HK-2 (cell line): ENCODE data around the gene SPRY4.
"Not testable (repeated sequence)": the region's sequence is repeated elsewhere in the genome, so short reads cannot be mapped to it uniquely, and the experiment has no call there.

Experiments
- DNase-seq: peaks from one replicate; pipeline ENCODE4 v3.0.0-alpha.2; 2018; ENCODE audit not compliant: unreplicated experiment

The SPRY4 gene

DNA sequence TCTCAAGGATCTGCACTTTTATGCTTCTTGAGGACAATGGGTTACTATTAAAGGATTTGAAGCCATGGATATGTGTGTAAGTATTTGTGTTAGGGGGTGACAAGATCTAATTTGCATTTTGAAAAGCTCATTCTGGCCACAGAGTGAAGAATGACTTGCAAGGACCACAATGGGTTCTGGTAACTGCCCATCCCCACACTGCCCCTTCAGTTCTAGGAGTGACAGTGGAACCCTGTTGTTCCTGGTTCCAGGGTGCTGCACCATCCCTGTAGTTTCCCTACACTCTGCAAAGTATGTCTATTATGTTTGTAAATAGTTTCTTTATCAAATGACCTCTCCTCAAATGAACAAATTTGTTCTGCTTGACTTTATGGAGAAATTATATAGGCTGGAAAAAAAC is 9.7 kb upstream of the SPRY4 start:
- DNase-seq, result no peak

DNA sequence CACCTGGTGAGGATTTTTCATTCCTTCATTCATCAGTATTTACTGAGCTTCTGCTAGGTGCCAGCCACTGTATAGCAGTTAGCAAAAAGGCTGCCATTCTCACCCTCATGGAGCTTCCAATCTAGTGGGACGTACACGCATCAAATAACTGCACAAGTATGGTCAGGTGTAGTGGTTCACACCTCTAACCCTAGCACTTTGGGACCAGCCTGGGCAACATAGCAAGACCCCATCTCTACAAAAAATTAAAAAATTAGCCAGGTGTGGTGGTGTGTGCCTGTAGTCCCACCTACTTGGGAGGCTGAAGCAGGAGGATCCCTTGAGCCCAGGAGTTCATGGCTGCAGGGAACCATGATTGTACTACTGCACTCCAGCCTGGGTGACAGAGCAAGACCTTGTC is 8.9 kb upstream of the SPRY4 start:
- not testable (repeated sequence) for DNase-seq

DNA sequence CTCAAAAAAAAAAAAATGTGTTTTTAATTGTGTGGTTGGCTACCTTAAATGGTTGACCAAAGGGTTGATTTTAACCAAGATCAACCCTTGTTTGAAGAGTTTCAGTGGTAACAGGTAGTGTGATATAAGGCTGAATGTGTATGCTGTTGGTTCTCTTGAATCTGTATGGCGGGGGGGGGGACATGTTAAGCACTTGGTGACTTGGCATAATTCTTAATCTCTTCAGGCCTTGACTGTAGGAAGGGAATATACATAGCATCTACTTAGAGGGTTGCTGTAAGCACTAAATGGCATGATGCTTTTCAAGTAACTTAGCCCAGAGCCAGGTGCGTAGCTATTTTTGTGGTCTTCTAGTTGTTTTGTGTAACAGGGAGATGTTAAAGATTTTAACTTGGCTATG is 5.6 kb upstream of the SPRY4 start:
- no peak for DNase-seq

DNA sequence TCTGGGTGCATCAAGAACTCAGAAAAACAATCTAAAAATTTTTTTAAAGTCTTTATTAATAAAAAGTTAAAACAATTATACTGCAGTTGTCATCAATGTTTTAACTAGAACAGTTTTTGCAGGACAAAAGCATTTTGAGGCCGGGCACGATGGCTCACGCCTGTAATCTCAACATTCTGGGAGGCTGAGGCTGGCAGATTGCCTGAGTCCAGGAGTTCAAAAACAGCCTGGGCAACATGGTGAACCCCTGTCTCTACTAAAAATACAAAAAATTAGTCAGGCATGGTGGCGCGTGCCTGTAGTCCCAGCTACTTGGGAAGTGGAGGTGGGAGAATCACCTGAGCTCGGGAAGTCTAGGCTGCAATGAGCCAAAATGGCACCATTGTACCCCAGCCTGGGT is 5.2 kb upstream of the SPRY4 start:
- DNase-seq, result no peak

DNA sequence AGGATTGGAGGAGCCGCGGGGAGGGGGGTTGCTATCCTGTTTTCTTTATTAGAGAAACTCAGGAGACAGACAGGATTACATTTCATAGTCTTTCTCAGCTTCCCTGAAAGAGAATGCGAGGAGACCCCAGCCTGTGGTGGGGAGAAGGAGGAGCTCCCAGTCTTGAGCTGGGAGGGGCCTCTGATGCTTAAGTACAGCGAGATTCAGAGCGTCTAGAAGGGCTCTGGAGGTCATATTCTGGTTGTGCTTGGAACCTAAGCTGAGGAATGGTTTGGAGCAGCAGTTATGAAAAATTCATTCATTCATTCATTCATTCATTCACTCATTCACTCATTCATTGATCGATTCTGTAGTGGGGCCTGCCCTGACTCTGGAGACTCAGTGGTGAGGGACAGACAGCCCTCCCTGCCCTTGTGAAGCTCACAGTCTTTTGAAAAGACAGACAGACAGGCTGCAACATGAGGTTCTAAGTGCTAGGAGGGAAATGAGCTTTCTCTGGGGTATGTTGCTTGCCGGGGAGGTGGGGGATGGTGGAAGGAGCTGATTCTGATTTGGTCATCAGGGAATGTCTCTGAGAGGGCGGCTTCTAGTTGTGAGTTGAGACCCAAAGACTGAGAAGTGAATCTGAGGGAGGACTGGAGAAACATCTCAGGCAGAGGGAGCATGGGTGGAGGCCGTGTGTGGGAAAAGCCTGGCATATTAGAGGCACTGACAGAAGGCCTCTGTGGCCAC is 2.5 kb upstream of the SPRY4 start:
- no peak for DNase-seq

DNA sequence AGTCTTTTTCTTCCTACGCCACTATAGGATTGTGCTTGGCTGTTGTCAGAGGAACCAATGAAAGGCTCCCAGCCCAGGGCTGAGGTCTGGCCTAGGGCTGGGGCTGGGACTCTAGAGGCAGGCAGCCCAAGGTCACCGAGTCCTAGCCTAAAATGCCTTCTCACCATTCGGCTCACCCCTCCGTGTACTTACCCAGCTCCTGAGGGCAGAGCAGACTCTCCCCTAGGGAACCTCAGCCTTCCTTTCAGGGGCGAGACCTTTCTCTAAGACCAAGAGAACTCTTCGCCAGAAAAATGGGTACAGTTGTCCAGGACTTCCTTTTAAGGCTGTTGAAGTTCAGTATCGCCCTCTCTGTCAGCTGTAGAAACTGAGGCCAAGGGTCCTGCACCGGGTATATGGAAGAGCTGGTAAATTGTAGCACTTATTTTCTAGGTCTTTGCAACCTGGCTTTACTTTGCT is 1.7 kb upstream of the SPRY4 start:
- no peak for DNase-seq

DNA sequence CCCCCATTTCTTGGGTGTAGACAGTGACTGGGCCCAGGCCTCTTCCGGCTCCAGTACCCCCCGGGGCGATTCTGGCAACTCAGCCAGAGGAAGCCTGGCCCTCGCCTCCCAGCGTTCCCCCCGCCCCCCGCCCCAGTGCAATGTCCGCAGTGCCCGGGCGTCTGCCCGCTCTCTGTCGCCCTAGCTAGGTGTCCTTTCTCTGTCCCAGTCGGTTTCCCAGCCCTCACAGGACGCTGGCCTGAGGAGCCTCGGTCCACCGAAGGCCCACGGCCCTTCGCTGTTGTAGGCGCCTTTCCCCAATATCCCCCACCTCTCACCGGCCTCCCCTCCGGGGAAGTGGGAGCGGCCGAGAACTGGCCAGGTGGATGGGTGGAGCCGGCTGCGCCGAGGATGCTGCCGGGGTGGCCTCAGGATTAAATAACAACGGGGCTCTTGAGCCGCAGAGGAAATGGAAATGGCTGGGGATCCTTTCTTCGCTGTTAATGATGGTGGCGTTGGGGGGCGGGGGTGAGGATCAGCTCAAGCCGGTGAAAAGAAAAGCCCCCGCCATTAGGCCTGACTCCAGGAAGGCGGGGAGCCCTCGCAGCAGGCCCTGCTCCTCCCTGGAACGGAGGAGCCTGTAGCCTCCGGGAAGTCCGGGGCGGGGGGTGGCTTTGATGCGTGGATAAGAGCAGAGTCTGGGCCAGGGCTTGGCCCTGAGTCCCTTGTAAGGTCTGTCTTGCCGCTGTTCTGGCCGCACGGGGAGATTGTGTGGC is 1.1 kb upstream of the SPRY4 start:
- DNase-seq, result peak; percentile 77

DNA sequence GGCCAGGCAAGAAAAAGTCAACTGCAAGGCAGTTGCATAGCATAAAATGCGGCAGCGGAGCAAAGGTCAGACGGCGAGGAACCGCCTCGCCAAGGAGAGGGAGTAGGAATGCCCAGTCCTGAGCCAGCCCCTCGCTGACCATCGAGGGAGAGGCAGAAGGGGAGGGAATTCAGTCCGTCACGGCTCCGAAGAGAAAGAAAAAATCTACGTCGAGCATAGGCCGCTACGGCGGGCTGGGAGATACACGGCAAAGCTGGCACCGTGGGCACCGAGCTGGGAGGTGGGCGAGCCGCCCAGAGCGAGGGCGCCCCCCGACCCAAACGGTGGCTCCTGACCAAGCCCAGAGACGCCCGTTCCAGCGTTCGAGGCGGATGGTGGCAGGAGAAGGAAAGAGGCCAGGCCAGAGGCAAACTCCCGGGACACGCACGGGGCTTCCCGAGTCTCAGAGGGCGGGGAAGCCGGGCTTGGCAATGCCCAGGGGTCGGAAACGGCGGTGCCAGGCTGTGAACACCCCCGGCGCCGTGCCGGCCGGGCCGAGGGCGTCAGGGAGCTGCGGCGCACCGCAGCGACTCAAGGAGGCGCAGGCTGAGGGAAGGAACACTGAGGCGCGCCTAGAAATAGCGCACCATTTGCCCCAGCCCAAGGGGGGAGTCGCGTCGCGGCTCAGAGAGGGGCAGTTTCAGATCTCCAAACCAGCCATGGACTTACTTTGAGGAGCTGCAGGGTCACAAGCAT is 518 bp downstream of the SPRY4 start:
- peak; percentile 36 for DNase-seq

DNA sequence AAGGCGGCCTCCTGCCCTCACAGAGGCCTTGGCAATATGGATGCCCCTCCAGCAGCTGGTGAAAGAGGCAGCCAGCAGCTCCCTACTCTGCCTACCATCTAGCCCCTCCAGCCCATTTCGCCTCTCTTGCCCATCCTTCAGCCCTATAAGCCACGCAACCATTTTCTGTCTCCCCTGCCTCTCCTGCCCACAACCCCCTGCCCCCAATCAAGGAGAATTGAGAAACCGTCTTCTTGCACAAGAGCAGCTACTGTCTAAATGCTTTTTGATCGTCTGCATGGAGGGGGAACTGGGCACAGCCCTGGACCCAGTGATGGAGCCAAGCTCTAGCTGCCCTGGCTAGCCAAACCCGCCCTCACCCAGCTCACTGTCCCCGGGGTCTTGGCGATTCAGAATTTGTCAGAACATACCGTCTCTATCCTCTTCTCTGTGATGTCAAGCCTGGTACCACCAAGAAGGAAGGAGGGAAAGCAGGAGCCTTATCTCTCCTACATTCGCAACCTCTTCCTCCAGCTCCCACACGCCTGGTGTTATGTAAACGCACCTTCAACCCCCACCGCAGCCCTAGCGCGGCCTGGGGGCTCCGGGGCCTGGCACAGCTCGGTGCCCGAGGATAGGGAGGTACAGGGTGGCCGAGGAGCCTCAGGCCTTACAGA is 1.2 kb downstream of the SPRY4 start:
- DNase-seq, result no peak

DNA sequence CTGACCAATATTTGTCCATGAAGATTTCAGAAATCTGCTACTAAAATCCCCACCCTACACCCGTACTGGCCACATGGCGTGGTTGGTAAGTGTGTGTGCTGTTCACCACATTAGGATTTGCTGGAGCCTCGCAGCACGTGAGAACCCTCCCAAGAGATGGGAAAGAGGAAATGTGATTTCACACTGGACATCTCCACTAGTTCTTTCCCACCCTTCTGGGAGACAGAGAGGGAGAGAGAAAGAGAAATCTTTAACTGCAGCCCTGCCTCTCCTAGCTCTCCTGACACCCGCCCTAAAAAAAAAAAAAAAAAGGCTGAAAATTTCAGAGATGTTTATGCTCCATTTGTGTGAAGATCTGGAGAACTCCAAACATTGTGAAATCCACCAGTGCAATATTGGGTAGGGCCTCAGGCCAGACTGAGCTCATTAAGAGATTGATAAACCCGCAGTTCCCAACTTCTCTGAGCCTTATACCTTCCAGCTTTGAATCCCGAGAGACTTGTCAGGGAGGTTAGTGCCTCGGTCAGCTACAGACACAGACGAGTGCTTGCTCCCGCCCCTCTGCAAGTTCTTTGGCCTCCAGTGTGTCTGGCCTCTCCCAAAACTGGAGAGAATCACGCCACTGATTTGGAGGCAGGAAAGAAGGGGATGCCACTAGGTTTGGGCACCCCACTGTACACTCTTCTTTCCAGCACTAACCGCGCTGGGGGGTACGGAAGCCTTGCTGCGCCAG is 1.9 kb downstream of the SPRY4 start:
- no peak for DNase-seq

DNA sequence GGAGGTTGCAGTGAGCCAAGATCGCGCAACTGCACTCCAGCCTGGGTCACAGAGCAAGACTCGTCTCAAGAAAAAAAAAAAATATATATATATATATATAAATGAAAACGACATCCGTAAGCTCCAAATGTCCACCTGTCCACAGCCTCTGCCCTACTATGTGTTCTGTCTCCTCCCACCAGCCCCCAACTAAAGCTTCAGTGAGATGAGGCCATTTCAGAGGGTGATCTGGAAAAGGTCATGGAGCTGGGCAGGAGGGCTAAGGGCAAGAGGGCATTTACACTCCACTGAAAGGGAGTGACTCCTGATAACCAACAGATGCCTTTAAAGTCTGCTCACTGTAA is 2.4 kb downstream of the SPRY4 start:
- DNase-seq, result no peak

DNA sequence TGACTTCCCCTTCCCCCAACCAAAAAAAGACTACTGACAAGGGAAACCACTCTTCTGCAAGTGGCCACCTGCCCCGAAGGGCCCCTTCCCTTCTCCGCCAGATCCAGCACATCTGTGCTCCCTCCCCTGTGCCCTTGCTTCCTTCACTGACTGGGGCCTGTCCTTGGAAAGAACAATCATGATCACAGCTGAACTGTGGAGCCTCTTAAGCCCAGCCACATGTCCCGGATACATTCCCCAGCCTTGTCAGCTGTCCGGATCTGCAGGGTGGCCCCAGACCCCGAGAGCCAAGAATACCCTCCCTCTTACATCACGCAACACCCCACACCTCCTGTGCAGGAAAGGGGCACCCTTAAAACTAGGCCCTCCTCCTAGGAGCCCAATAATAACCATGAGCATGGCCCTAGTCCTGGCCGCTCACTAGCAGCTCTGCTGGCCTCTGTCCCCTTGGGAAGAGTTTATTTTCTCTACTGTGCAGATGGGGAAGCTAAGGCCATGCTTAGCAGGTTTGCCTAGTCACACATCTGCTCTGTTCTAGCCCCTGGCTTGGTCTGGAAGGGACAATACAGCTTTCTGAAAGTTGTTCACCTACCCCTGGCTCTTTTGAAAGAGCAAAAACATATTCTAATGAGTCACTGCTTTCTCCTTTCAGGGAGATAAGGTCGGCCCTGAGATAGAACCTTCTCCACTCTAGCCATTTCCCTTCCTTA is 3.8 kb downstream of the SPRY4 start:
- no peak for DNase-seq

DNA sequence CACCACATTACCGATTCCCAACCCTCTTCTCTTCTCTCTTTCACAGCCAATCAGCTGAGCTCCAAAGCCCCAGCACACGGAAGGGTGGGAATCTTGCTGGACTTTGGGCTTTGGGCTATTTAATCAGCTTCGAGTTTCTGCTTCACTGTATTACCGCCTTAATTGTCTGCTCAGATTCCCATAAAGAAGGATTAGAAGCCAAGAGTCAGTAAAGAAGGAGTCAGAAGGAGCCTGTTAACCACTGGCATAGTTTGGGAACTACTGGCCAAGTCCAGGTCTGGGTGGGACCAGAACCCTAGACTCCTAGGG is 4.4 kb downstream of the SPRY4 start:
- no peak for DNase-seq

DNA sequence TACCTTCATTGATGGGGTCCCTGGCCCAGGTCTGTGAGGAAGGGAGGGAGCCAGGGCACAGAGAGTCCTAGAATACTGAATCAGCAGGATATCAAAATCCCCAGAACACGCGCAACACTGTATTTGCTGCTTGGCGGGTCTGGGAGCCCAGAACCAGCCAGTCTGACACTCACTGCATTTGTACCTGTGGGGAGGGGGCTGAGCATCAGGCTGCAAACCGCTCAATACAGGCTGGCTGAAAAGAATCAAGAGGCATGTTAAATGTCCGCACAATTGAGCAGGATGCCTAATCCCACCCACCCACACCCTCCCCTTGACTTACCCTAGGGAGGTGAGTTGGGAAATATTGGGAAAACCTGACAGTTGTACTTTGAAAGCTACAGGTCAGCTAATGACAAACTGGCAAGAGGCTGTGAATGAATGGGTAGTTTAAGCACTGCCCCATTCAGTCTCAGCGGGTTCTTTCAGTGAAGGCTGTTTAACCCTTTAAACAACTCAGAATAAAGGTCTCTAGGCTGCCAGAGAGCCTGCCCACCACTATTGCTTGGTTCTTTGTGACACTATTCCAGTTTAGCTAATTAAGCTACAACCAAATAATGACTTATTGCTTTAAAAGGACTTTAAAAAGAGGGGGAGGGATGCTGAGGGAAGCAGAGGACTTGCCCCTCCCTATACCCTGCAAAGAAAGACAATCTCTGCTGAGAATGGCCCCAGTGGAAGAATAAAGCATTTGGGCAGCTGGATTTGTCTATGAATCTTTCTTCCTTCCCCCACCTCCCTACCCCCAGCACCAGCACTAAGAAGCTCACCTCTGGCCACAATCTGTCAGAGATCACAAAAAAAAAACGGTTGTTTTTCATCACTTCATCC is 5.0 kb downstream of the SPRY4 start:
- DNase-seq, result no peak

DNA sequence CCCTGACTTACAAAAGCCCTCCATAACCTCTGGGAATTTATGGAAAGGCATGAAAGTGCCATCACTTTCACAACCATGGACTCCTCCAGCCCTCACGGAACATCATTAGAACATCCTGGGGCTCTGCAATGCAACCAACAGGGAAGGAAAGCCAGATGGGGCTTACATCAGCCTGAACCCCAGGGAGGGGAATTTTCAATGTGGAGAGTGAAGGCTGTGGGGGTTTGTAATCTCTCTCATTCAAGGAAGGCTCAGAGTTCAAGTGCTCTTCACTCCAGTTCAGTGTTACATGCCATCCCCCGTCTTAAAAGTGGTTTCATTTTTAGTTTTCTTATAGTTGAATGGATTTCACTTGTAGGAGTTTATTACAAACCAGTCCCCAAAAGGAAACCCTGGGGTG is 5.7 kb downstream of the SPRY4 start:
- DNase-seq, result no peak

DNA sequence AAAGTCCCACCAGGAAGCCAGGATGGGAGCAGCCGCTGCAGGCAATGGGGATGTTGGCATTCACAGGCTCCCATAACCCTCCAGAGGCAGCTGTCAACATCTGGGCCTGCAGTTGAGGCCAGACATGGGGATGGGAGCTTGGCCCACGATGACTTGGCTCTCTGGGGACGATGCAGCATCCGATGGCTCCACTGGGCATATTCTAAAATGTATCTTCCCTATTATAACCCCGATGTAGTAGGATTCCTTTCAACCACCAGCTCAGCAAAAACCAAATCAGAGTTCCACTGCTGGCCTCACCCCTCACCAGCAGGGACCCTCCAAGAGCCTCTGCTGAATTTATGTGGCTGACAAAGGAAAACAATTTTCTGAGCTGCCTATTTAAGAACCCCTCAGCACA is 7.1 kb downstream of the SPRY4 start:
- DNase-seq, result no peak

DNA sequence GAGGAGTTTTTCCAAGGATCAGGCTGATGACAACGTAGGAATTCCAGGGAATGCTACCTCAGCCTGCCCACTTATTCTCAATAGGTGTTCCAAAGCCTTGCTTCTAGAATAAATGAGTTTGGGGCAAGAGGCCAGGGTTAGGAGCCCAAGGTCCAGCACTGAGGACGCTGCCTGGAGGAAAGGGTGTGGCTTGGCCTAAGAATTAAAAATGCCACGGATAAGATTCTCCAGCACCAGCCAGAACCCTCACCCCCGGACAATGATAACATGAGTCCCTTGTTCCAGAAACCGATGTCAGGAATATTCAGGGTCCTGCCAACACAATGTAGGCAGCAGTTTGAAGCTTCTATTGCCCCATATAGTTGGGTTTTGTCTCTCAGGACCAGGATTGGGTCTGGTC is 7.6 kb downstream of the SPRY4 start:
- DNase-seq, result no peak

DNA sequence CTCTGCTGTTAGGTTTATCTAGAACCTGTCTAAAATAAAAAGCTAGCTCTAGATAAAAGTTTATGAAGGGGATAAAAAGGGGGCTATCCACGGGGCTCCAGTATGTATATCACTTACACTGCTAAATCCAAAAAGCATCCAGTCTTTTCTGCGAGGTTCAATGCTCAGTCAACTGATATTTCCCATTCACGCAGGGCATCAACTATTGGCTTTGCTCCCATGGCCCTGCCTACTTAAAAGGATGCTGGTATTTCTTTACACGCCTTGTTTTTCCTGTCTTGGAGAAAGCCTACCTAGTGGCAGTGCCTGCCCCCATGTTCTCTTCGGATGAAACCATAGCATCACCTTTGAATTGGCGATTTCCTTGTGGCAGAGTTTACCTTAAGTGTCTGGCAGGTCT is 8.1 kb downstream of the SPRY4 start:
- DNase-seq, result no peak

DNA sequence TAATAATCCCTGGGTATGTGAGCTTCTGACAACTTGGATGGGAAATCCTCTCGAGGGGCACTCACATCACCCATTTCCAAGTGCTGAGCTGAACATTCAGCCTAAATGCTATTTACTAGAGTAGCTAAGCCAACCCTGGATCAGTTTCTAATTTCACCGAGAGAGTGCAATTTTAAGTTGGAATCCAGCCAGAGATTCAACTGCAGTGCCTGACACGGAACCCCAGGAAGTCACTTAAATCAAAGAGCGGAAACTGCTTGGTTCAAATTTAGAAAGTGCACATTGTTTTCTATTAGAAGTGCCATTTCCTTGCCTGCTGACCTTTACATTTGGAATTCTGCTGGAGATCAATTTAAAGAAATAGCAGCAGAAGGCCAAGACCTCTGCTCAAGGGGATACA is 8.8 kb downstream of the SPRY4 start:
- no peak for DNase-seq
